Measurements from ENCODE around the gene KRT4.

The KRT4 gene

GRCh38 chr12:52792185-52793029, 21.5 kb downstream of the KRT4 start:
- DNase-seq (ENCODE audit: low read depth, low spot score): no peak

DNA sequence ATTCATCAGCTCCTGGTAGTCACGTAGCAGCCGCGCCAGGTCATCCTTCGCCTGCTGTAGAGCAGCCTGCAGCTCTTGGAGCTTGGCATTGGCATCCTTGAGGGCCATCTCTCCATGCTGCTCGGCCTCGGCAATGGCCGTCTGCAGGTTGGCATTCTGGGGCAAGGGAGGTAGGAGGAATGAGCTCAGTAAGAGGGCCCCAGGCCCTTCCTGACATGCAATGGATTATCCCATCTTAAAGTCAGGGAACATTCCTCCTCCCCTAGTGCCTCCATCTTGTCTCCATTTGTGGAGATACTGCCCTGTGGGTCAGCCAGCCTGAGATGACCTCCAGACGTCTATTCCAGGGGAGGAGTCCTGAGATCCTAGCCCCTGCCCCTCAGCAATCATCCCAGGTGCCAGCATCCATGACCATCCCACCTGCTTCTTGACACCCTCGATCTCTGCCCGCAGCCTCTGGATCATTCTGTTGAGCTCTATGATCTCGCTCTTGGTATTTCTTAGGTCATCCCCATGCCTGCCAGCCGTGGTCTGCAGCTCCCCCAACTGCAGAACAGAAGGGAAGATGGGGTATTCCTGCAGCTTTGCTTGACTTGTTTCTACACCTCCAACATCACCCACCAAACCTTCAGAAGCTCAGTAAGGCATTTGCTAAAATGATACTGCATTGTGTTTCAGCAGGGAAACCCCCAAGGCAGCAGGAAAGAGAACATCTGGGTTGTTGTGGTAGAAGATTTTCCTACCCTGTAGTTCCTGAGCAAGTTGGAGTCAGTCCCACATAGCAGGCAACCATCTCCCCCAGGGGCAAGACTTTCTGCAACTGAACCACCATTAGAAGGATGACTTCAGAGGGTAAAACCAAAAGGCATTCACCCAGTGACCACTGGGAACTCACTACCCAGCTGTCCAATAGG, 22.4 kb downstream of the KRT4 start:
- no peak for DNase-seq (ENCODE audit: low read depth, low spot score)

DNA sequence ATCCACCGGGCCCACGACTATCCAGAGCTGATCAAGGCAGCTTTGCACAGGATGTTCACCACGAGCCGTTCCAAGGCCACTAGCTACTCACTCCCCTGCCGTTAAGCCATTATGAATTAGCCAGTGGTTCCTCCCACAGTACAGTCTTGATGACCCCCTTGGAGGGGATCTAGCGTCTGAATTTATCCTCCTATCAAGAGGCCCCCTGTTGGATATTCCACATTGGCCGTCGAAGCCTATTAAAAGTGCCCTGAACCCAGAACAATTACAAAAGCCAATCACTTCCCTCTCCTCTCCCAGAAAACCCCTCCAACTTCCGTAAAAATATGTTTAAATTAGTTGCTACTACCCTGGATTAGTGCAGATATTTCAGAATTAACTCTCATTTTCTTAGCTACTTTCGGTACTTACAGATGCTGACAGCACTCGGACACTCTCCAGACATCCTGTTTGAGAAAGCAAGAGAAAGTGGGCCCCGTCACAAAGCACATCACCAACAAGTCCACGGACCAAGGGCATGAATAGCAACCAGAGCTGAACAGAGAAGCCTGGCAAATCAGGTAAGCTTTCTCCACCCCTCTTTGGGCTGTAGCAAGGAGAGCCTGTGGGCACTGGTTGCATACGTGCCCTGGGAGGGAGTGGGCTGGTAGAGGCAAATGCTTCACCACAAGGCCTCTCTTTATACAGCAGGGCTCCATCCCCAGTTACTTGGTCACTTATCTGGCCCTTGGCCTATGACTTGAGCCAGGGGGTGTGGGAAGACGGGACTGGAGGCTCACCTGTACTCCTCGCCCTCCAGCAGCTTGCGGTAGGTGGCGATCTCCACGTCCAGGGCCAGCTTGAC, 23.3 kb downstream of the KRT4 start:
- no peak for DNase-seq (ENCODE audit: low read depth, low spot score)

- DNase-seq (ENCODE audit: low read depth, low spot score): no peak
Observed at GRCh38 chr12:52789637-52790426, 24.1 kb downstream of the KRT4 start.

DNA sequence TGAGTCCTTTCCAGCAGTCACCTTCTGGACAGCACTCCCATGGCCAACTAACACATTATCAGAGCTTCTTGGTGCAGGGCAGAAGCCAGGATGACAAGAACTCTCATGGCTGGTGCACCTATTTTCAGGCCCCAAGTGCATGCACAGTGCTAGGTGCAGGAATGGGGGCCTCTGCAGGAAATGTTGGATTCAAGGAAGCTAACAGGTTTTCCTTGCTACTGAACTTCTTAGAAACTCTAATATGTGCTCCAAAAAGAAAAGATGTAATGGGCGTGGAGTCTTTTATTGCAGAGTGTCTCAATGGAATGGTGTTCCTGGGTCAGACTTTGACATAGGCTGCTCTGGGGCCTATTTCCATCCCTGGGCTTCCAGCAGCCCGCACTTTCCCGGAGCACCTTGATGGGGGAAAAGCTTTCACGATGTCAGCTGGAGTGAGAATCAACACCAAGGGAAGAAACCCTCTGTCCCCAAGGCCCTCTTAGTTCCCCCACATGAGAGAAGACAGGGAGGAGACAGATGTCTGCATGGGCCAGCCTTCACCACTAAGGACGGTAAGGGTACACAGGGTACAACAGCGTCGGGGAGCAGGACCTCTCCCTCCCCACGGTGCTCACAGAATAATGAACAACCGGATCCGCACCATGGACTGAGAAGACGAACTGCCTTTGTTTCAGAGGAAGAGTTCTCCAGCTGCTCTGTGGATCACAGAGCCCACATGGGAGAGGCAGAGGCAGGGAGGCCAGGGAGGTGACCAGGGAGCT, 24.9 kb downstream of the KRT4 start:
- no peak for DNase-seq (ENCODE audit: low read depth, low spot score)

DNA sequence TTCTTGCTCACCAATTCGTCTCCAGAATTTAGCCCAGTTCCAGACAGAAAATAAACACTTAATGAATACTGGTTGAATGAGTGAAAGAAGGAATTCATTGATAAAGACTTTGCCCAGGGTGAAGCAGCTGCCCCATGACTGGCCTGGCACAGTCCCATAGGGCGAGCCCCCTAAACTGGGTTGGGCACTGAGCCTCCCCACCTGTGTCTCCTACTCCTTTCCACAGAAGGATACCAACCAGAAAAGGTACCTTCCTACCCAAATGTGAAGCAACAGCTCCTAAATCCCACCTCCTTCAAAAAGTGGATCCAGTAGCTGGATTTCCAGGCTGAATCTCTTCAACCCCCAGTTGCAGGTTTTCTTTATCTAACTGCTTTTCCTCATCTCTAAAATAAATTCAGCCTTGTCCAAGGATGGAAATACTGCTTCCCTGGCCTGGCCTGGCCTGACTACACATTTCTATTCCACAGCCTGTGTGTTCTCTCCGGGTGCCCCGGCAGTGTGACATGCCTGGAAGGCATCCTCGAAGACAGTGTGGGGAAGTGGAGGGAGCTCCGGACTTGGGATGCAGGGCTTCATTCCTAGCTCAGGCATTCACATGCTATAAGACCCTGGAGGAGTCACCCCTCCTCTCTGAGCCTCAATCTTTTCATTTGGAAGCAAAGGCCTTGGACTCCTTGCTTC, 25.6 kb downstream of the KRT4 start:
- DNase-seq (ENCODE audit: low read depth, low spot score): no peak

GRCh38 chr12:52787324-52788191, 26.4 kb downstream of the KRT4 start:
- DNase-seq (ENCODE audit: low read depth, low spot score): no peak

DNA sequence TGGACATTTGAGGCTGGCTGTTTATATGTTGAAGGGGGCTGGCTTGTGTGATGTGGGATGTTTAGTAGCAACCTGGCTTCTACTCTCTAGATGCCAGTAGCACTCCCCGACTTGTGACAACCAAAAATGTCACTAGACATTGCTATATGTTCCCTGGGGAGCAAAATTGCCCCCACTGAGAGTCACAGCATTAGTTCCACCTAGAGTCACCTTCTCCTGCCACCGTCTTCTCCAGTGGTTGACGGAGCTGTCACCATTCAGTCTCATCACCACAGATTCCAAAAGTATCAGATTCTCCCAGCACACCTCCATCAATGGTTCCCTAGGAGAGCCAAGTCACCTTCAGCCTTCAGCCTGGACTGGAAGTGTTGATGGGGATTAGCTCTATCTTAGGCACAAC, 29.0 kb downstream of the KRT4 start:
- DNase-seq (ENCODE audit: low read depth, low spot score): no peak

DNA sequence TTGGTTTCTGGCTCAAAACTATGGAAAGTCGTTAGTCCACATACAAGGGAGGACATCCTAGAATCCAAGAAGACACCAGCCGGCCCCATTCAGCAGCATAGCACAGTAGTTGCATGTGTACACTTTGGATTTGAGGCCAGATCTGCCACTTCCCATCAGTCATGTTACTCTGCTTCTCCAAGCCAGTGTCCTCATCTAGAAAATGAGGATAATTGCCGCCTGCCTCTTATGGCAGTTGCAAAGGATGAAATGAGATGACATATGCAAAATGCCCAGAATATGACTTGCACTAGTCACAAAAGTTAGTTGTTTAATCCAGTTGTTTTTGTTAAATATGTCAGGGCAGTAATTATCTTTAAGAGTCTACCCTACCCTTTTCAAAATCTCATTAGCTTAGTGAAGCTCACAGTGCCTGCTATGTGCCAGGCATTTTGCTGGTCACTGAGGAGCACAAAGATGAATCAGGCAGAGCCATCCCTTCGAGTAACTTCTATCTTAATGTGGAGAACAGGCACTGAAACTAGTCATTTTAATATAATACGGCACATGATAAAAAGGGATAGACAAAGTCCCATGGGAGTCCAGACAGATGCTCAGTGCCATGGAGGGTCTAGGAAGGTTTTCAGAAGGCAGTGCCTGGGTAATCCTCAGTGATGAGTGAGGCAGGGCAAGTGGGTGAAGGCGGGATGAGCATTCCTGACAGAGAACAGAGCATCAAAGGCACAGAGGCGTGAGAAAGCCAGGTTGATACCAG, 30.2 kb downstream of the KRT4 start:
- DNase-seq (ENCODE audit: low read depth, low spot score): no peak

DNA sequence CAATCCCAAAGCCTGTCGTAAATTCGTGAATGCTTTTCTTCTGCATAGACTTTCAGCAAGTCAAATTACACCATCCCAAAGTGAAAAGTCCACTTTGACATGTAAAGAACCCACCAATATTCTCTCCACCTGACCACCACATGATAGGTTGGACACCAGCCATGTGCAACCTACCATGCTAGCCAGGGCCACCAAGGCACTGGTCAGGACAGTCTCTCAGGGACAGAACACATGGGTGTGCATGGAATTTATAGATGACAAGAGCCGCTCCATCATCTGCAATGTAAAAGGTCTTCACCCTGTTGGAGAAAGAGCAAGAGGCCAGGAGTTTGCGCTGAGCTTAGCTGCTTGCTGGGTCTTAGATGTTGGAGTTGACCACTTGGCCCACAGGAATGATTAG, 31.4 kb downstream of the KRT4 start:
- no peak for DNase-seq (ENCODE audit: low read depth, low spot score)

DNA sequence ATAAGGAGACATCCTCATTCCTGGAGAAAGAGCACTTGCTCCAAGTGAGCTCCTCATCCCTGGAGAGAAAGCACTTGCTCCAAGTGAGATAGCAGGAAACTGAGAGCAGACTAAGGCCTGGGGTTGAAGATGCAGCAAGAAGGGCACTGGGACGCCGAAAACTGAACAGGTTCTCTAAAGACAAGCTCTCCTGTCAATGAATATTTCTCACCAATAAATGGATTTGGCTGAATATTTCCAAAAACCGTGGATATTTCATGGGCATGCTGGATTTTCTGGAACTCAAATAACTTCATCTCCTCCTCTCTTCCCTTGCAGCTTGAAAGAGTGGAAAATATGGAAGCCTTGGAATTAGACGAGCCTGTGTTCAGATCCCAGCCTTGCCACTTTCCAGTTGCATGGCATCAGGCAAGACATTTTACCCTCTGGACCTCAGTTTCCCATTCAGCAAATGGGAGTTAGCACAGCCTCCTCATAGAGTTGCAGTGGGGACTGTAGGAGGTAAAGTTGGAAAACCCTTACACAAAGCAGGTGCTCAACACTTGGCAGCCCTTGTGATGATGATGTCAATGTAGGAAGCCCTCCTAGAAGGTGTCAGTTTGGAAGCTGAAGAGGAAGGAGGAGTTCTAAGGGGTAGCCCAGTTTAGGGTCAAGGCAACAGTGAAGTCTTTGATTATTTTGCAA, 32.4 kb downstream of the KRT4 start:
- no peak for DNase-seq (ENCODE audit: low read depth, low spot score)

DNA sequence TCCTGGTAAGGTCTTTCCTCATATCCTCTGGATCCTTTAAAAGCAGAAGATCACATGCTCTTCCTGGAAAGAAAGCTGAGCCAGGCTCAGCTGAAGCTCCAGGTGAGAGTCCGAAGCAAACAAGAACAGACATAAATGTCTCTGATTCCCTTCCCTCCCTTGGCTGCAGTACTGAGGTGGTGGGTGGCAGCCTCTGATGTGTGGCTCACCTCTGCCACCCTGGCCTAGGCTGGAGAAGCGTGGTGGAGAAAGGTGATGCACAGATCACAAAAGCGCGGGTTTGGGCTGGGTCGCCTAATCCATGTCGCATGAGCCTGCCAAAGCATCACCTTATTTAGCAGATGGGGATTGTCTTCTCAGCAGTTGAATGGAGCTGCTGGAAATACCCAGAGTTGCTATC, 34.0 kb downstream of the KRT4 start:
- DNase-seq (ENCODE audit: low read depth, low spot score): no peak

DNA sequence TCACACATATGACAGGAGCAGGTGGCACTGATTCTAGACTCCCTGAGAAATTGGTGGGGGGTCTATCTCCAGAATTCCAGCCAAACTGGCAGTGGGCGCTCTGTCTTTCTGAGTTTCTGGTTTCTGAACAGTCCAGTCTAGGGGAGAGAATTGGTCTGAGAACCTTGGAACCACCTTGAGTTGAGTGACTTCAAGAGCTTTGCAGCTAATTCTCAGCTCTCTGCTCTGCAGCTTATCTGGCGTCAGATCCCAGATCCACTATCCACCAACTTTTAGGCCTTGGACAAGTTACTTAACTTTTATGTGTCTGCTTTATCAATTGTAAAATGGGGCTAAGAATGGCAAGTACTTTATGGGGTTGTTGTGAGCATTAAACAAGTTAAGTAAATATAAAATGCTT, 35.1 kb downstream of the KRT4 start:
- no peak for DNase-seq (ENCODE audit: low read depth, low spot score)

GRCh38 chr12:52777566-52777965, 36.4 kb downstream of the KRT4 start:
- no peak for DNase-seq (ENCODE audit: low read depth, low spot score)

- DNase-seq (ENCODE audit: low read depth, low spot score): no peak
Observed at GRCh38 chr12:52776913-52777395, 37.0 kb downstream of the KRT4 start, which contains the start of gene KRT76. KRT76 (minus strand) TSS chr12:52777345; CDS start chr12:52777291, 54 bp downstream.

DNA sequence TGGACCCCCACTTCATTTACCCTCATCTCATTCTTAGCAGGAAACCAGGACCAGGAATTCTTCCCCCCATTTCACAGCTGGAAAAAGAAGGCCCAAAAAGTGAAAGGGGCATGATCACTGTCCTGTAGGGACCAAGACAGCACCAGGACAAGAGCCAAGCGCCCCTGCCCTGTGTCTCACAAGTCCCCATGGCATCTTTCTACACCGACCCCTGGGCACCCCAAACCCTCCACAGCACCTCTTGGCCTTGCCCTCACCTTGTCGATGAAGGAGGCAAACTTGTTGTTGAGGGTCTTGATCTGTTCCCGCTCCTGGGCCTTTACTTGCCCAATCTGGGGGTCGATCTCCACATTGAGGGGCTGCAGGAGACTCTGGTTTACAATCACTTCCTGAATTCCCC, 37.5 kb downstream of the KRT4 start:
- DNase-seq (ENCODE audit: low read depth, low spot score): no peak

DNA sequence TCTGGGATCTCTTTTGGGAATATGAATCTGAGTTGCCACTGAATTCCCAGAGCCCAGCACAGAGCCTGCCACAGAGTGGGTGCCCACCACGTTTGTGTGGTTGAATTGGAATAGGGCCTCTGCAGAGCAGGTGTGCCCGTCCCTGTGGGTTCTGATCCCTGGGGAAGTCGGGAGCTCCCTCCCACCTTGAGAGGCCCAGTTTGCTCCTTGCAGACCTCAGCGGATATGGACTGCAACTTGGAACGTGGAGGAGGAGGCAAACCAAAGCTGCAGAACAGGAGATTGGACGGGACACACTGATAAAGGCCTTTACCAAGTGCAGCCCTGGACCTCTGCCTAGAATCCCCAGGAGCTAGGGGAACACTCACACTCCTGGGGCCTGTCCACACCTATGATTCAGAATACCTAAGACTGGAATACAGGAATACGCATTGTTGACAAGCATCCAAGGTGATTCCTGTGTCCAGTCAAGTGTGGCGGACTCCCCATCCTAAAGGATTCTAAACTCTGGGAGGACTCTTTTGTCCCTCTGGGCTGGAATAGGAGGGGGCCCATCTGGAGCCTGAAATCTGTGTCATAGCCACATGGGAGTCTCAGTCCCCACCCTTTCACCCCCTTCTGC, 39.2 kb downstream of the KRT4 start:
- no peak for DNase-seq (ENCODE audit: low read depth, low spot score)

Measured in smooth muscle cell of the brain vasculature (primary cell).